Karpas-422 (cell line): ENCODE data around the gene PLCD3. TPM values are rescaled to one million over a fixed set of nuclear protein-coding genes. Genes with fewer than 3 reads are reported as not detected.

Source experiments
- DNase-seq: peaks from one replicate; pipeline ENCODE4 v3.0.0-alpha.2; 2015
- H2AFZ ChIP-seq: fragments of 200-600 bp; sonication (generic); 2 replicates; pipeline ENCODE4 v1.6.1; 2014; ENCODE audit warnings: antibody characterized with exemption, low read length, mixed read lengths
- H3K27ac ChIP-seq: fragments of 200-600 bp; sonication (generic); 2 replicates; pipeline ENCODE4 v1.5.1; 2014; ENCODE audit warnings: mild to moderate bottlenecking, low read length, moderate library complexity
- H3K27me3 ChIP-seq: fragments of 200-600 bp; sonication (generic); 2 replicates; pipeline ENCODE4 v1.6.1; 2014; ENCODE audit warnings: low read length, mixed read lengths
- H3K36me3 ChIP-seq: fragments of 200-600 bp; sonication (generic); 2 replicates; pipeline ENCODE4 v1.6.1; 2014; ENCODE audit warnings: low read length, mixed read lengths; ENCODE audit not compliant: insufficient read depth
- H3K4me1 ChIP-seq: fragments of 200-600 bp; sonication (generic); 2 replicates; pipeline ENCODE4 v1.6.1; 2014; ENCODE audit warnings: mild to moderate bottlenecking, low read length, mixed read lengths
- H3K4me2 ChIP-seq: fragments of 200-600 bp; sonication (generic); 2 replicates; pipeline ENCODE4 v1.6.1; 2014; ENCODE audit warnings: low read length, low read depth, mild to moderate bottlenecking; ENCODE audit not compliant: poor library complexity, severe bottlenecking
- H3K4me3 ChIP-seq: fragments of 200-600 bp; sonication (generic); 2 replicates; pipeline ENCODE4 v1.5.1; 2014; ENCODE audit warnings: mild to moderate bottlenecking, antibody characterized with exemption, low read length, mixed read lengths
- H3K79me2 ChIP-seq: fragments of 200-600 bp; sonication (generic); 2 replicates; pipeline ENCODE4 v1.6.1; 2014; ENCODE audit warnings: mild to moderate bottlenecking, low read length, mixed read lengths
- H3K9ac ChIP-seq: fragments of 200-600 bp; sonication (generic); 2 replicates; pipeline ENCODE4 v1.6.0; 2014; ENCODE audit warnings: low read length
- H3K9me2 ChIP-seq: fragments of 200-600 bp; sonication (generic), shearing (Covaris generic); replicated peaks from 2 replicates; pipeline ENCODE4 v1.6.0; 2014; ENCODE audit warnings: mild to moderate bottlenecking, low read length, moderate library complexity; ENCODE audit not compliant: insufficient read depth
- H3K9me3 ChIP-seq: fragments of 300-700, 200-600 bp; sonication (generic); 2 replicates; pipeline ENCODE4 v1.6.1; 2014; ENCODE audit warnings: low read length, mixed read lengths
- H4K20me1 ChIP-seq: fragments of 200-600 bp; sonication (generic); 2 replicates; pipeline ENCODE4 v1.6.1; 2014; ENCODE audit warnings: mild to moderate bottlenecking, antibody characterized with exemption, low read length, low read depth; ENCODE audit not compliant: insufficient read depth
- total RNA-seq: library from RNA; depleted of rRNA; stranded (reverse); fragments of >200 nt; shearing (Covaris generic); gene quantifications from 2 replicates; pipeline ENCODE4 v1.2.3, GENCODE V29; 2014; ENCODE audit warnings: low replicate concordance

Gene PLCD3
- total RNA-seq, 1 experiment from 2014 or later = 0.45 TPM

GRCh38 chr17:45073414-45074070 is 58.8 kb downstream of the PLCD3 start:
- Histone ChIP-seq H3K9ac (no peak overlapping the region), H4K20me1 (0 out of 2 replicates have a peak, but pooled peaks cover 22% of the 10 kb centered on the region), H3K4me1 (no peaks in the 10 kb centered on the region; the same call in none of the 2 replicates), H3K4me3 (no peak overlapping the region), H3K36me3 (peaks cover 32% of the 10 kb centered on the region; the same call in 1 of the 2 replicates), H3K27me3 (no peaks in the 10 kb centered on the region), H3K79me2 (peaks cover 91% of the 10 kb centered on the region), H3K9me2 (no peaks in the 10 kb centered on the region), H3K27ac (no peak overlapping the region), H3K4me2 (no peak overlapping the region), H2AFZ (no peak overlapping the region), H3K9me3 (no peaks in the 10 kb centered on the region)
- no peak for DNase-seq

GRCh38 chr17:45070809-45071208 is 61.5 kb downstream of the PLCD3 start:
- no peaks in the 10 kb centered on the region for H3K9me3 ChIP-seq
- no peak for DNase-seq
- no peak overlapping the region for H3K9ac ChIP-seq
- H3K79me2 ChIP-seq = peaks cover 91% of the 10 kb centered on the region
- H3K4me3 ChIP-seq = no peak overlapping the region
- H3K4me2 ChIP-seq = no peak overlapping the region
- H3K4me1 ChIP-seq = no peaks in the 10 kb centered on the region; the same call in none of the 2 replicates
- peaks cover 28% of the 10 kb centered on the region; the same call in 1 of the 2 replicates for H4K20me1 ChIP-seq
- no peak overlapping the region for H2AFZ ChIP-seq
- no peak overlapping the region for H3K27ac ChIP-seq
- H3K27me3 ChIP-seq = no peaks in the 10 kb centered on the region
- H3K9me2 ChIP-seq = no peaks in the 10 kb centered on the region
- peaks cover 36% of the 10 kb centered on the region for H3K36me3 ChIP-seq

- Histone ChIP-seq H3K4me1 (no peaks in the 10 kb centered on the region; the same call in none of the 2 replicates), H3K4me2 (no peak overlapping the region), H4K20me1 (peaks cover 28% of the 10 kb centered on the region; the same call in 1 of the 2 replicates), H3K79me2 (peaks cover 91% of the 10 kb centered on the region), H3K9me3 (no peaks in the 10 kb centered on the region), H3K36me3 (peaks cover 36% of the 10 kb centered on the region), H3K27me3 (no peaks in the 10 kb centered on the region), H3K9me2 (no peaks in the 10 kb centered on the region), H3K27ac (no peak overlapping the region), H3K4me3 (no peak overlapping the region), H3K9ac (no peak overlapping the region), H2AFZ (no peak overlapping the region)
- no peak for DNase-seq
Observed at GRCh38 chr17:45070001-45070400, 62.3 kb downstream of the PLCD3 start.

GRCh38 chr17:45067637-45068036 is 64.7 kb downstream of the PLCD3 start:
- H2AFZ ChIP-seq = no peak overlapping the region
- H3K9ac ChIP-seq = no peak overlapping the region
- H3K27ac ChIP-seq = no peak overlapping the region
- peaks cover 92% of the 10 kb centered on the region for H3K79me2 ChIP-seq
- H3K36me3 ChIP-seq = peaks cover 26% of the 10 kb centered on the region
- H4K20me1 ChIP-seq = peaks cover 21% of the 10 kb centered on the region; the same call in 1 of the 2 replicates
- no peaks in the 10 kb centered on the region for H3K9me3 ChIP-seq
- no peak for DNase-seq
- H3K4me3 ChIP-seq = no peak overlapping the region
- peaks cover 9% of the 10 kb centered on the region for H3K4me1 ChIP-seq
- H3K27me3 ChIP-seq = no peaks in the 10 kb centered on the region
- no peak overlapping the region for H3K4me2 ChIP-seq
- no peaks in the 10 kb centered on the region for H3K9me2 ChIP-seq

- no peak overlapping the region for H2AFZ ChIP-seq
- peaks cover 6% of the 10 kb centered on the region; the same call in 1 of the 2 replicates for H4K20me1 ChIP-seq
- H3K36me3 ChIP-seq = peaks cover 10% of the 10 kb centered on the region; the same call in 1 of the 2 replicates
- peak overlapping the region; percentile 49 for H3K27ac ChIP-seq
- H3K4me3 ChIP-seq = peak overlapping the region; percentile 93; the same call in 1 of the 2 replicates
- no peaks in the 10 kb centered on the region for H3K27me3 ChIP-seq
- no peaks in the 10 kb centered on the region for H3K9me3 ChIP-seq
- no peaks in the 10 kb centered on the region for H3K9me2 ChIP-seq
- H3K79me2 ChIP-seq = peaks cover 89% of the 10 kb centered on the region
- 0 out of 2 replicates have a peak overlapping the region, but pooled peaks have one; percentile 1 for H3K9ac ChIP-seq
- peak overlapping the region; percentile 92 for H3K4me2 ChIP-seq
- peaks cover 26% of the 10 kb centered on the region for H3K4me1 ChIP-seq
- DNase-seq = no peak
Observed at GRCh38 chr17:45063198-45063597, 69.1 kb downstream of the PLCD3 start.

- no peak for DNase-seq
- H3K9me3 ChIP-seq = no peaks in the 10 kb centered on the region
- H4K20me1 ChIP-seq = no peaks in the 10 kb centered on the region
- peaks cover 26% of the 10 kb centered on the region for H3K4me1 ChIP-seq
- H3K9me2 ChIP-seq = no peaks in the 10 kb centered on the region
- H3K4me3 ChIP-seq = peak overlapping the region; percentile 93
- H3K9ac ChIP-seq = peak overlapping the region; percentile 92
- H3K36me3 ChIP-seq = no peaks in the 10 kb centered on the region
- peak overlapping the region; percentile 92 for H3K4me2 ChIP-seq
- peak overlapping the region; percentile 75 for H3K27ac ChIP-seq
- H3K79me2 ChIP-seq = peaks cover 74% of the 10 kb centered on the region
- H3K27me3 ChIP-seq = no peaks in the 10 kb centered on the region
- peak overlapping the region; percentile 62; the same call in 1 of the 2 replicates for H2AFZ ChIP-seq
Observed at GRCh38 chr17:45061606-45062205, 70.6 kb downstream of the PLCD3 start.

- peaks cover 70% of the 10 kb centered on the region for H3K79me2 ChIP-seq
- H3K9me3 ChIP-seq = no peaks in the 10 kb centered on the region
- peak within 1 kb of the TSS; percentile 92 for H3K4me2 ChIP-seq
- H2AFZ ChIP-seq = peak within 1 kb of the TSS; percentile 88
- H3K9me2 ChIP-seq = no peaks in the 10 kb centered on the region
- H3K9ac ChIP-seq = peak within 1 kb of the TSS; percentile 92
- H4K20me1 ChIP-seq = no peaks in the 10 kb centered on the region
- H3K27ac ChIP-seq = peak within 1 kb of the TSS; percentile 75
- H3K27me3 ChIP-seq = no peaks in the 10 kb centered on the region
- peak; percentile 100 for DNase-seq
- H3K4me3 ChIP-seq = peak within 1 kb of the TSS; percentile 93
- H3K36me3 ChIP-seq = no peaks in the 10 kb centered on the region
- H3K4me1 ChIP-seq = peaks cover 26% of the 10 kb centered on the region
Observed at GRCh38 chr17:45060797-45061605, 71.3 kb downstream of the PLCD3 start, which contains the start of gene NMT1. TSS of gene NMT1 (plus strand) at chr17:45061317. CDS start at chr17:45061330, 13 bp downstream.
